Astrocyte (in vitro differentiated cells and primary cell): ENCODE measurements around the gene ZNF277. TPM values are rescaled to one million over a fixed set of nuclear protein-coding genes. Genes with fewer than 3 reads are reported as not detected.

ENCODE experiments used
- DNase-seq: peaks from one replicate; pipeline ENCODE4 v3.0.0-alpha.2; 2010; ENCODE audit warnings: low read depth
- FAIRE-seq: peaks from 2 replicates; lab custom pipeline; 2011; peaks lifted over from hg19 to GRCh38; lab: Jason Lieb, UNC
- H2AFZ ChIP-seq: 2 replicates; pipeline ENCODE4 v1.6.0; 2012; ENCODE audit warnings: low read depth, low read length, inconsistent platforms
- H3K27ac ChIP-seq: 2 replicates; pipeline ENCODE4 v1.5.1; 2011; ENCODE audit warnings: low read depth, low read length, inconsistent platforms
- H3K27me3 ChIP-seq: 2 replicates; pipeline ENCODE4 v1.6.0; 2011; ENCODE audit warnings: low read length, inconsistent platforms; ENCODE audit not compliant: insufficient read depth
- H3K36me3 ChIP-seq: 2 replicates; pipeline ENCODE4 v1.5.1; 2011; ENCODE audit warnings: low read length, inconsistent platforms; ENCODE audit not compliant: insufficient read depth
- H3K4me1 ChIP-seq: 2 replicates; pipeline ENCODE4 v1.5.1; 2011; ENCODE audit warnings: low read length, inconsistent platforms; ENCODE audit not compliant: insufficient read depth
- H3K4me2 ChIP-seq: 2 replicates; pipeline ENCODE4 v1.6.0; 2012; ENCODE audit warnings: low read length, inconsistent platforms
- H3K4me3 ChIP-seq: 2 replicates; pipeline ENCODE4 v1.5.1; 2011; ENCODE audit warnings: low read depth, mild to moderate bottlenecking, low read length, inconsistent platforms; ENCODE audit not compliant: insufficient read depth
- H3K79me2 ChIP-seq: 2 replicates; pipeline ENCODE4 v1.6.0; 2012; ENCODE audit warnings: mild to moderate bottlenecking, low read length, inconsistent platforms; ENCODE audit not compliant: insufficient read depth
- H3K9ac ChIP-seq: 2 replicates; pipeline ENCODE4 v1.6.0; 2012; ENCODE audit warnings: mild to moderate bottlenecking, low read length, inconsistent platforms
- H3K9me3 ChIP-seq: 2 replicates; pipeline ENCODE4 v1.5.1; 2012; ENCODE audit warnings: low read depth, mild to moderate bottlenecking, low read length, inconsistent platforms; ENCODE audit not compliant: insufficient read depth
- H4K20me1 ChIP-seq: 2 replicates; pipeline ENCODE4 v1.6.0; 2012; ENCODE audit warnings: low read length, inconsistent platforms; ENCODE audit not compliant: insufficient read depth
- H3K27ac Mint-ChIP-seq: one replicate; pipeline ENCODE4 v1.8.0; 2021; ENCODE audit warnings: mild to moderate bottlenecking, mixed read lengths; ENCODE audit not compliant: unreplicated experiment
- H3K27me3 Mint-ChIP-seq: one replicate; pipeline ENCODE4 v1.8.0; 2021; ENCODE audit warnings: low read depth, mixed read lengths; ENCODE audit not compliant: unreplicated experiment
- H3K36me3 Mint-ChIP-seq: one replicate; pipeline ENCODE4 v1.8.0; 2021; ENCODE audit warnings: low read depth, mixed read lengths; ENCODE audit not compliant: unreplicated experiment
- H3K4me1 Mint-ChIP-seq: one replicate; pipeline ENCODE4 v1.8.0; 2021; ENCODE audit warnings: low read depth, mixed read lengths; ENCODE audit not compliant: unreplicated experiment
- H3K4me3 Mint-ChIP-seq: one replicate; pipeline ENCODE4 v1.8.0; 2021; ENCODE audit warnings: mild to moderate bottlenecking, moderate library complexity, mixed read lengths; ENCODE audit not compliant: unreplicated experiment
- H3K9me3 Mint-ChIP-seq: one replicate; pipeline ENCODE4 v1.8.0; 2021; ENCODE audit warnings: mild to moderate bottlenecking, mixed read lengths; ENCODE audit not compliant: unreplicated experiment
- CTCF ChIP-seq: IDR thresholded peaks from 2 replicates; pipeline ENCODE4 v1.5.1; 2011; ENCODE audit warnings: low read depth, mild to moderate bottlenecking, inconsistent platforms, low read length, moderate library complexity; ENCODE audit not compliant: insufficient read depth
- EZH2 ChIP-seq: IDR thresholded peaks from 2 replicates; pipeline ENCODE4 v1.6.1; 2012; ENCODE audit warnings: mild to moderate bottlenecking, low read length, inconsistent platforms; ENCODE audit not compliant: insufficient read depth
- total RNA-seq: library from RNA; stranded (reverse); gene quantifications from 2 replicates; pipeline ENCODE4 v1.2.1, GENCODE V29; 2021

ZNF277 gene
- total RNA-seq, 1 donor from 2014 or later, result 23.0 TPM

- no peaks in the 10 kb centered on the region for H3K9me3 ChIP-seq
- H2AFZ ChIP-seq, result no peak overlapping the region
- Mint-ChIP-seq H3K4me1 (peaks cover 20% of the 10 kb centered on the region), H3K27me3 (no peaks in the 10 kb centered on the region), H3K9me3 (peaks cover 5% of the 10 kb centered on the region), H3K36me3 (no peaks in the 10 kb centered on the region), H3K4me3 (no peak overlapping the region), H3K27ac (no peak overlapping the region)
- H3K27me3 ChIP-seq, result no peaks in the 10 kb centered on the region
- DNase-seq (no peak), FAIRE-seq (no peak)
- TF ChIP-seq EZH2 (no peak), CTCF (no peak)
- peaks cover 7% of the 10 kb centered on the region for H3K79me2 ChIP-seq
- peaks cover 16% of the 10 kb centered on the region for H4K20me1 ChIP-seq
- H3K4me2 ChIP-seq, result no peak overlapping the region
- H3K4me3 ChIP-seq, result no peak overlapping the region
- no peak overlapping the region for H3K9ac ChIP-seq
- H3K27ac ChIP-seq, result no peak overlapping the region
- peaks cover 3% of the 10 kb centered on the region for H3K4me1 ChIP-seq
- no peaks in the 10 kb centered on the region for H3K36me3 ChIP-seq
Measured at GRCh38 chr7:112254709-112255387, 48.4 kb downstream of the ZNF277 start.

GRCh38 chr7:112255388-112255720, 48.9 kb downstream of the ZNF277 start:
- H4K20me1 ChIP-seq, result peaks cover 16% of the 10 kb centered on the region
- Mint-ChIP-seq H3K36me3 (no peaks in the 10 kb centered on the region), H3K27ac (no peak overlapping the region), H3K4me1 (peaks cover 20% of the 10 kb centered on the region), H3K4me3 (no peak overlapping the region), H3K9me3 (peaks cover 5% of the 10 kb centered on the region), H3K27me3 (no peaks in the 10 kb centered on the region)
- no peak overlapping the region for H3K27ac ChIP-seq
- no peak overlapping the region for H3K4me3 ChIP-seq
- no peaks in the 10 kb centered on the region for H3K27me3 ChIP-seq
- DNase-seq, result peak; percentile 19
- peaks cover 3% of the 10 kb centered on the region for H3K4me1 ChIP-seq
- H3K9ac ChIP-seq, result no peak overlapping the region
- H3K79me2 ChIP-seq, result peaks cover 7% of the 10 kb centered on the region
- no peak overlapping the region for H2AFZ ChIP-seq
- FAIRE-seq, result no peak
- H3K36me3 ChIP-seq, result no peaks in the 10 kb centered on the region
- no peak for TF ChIP-seq EZH2
- H3K9me3 ChIP-seq, result no peaks in the 10 kb centered on the region
- no peak overlapping the region for H3K4me2 ChIP-seq

- H3K4me1 Mint-ChIP-seq, result peaks cover 12% of the 10 kb centered on the region
- Histone ChIP-seq H3K4me1 (peaks cover 2% of the 10 kb centered on the region), H3K9me3 (no peaks in the 10 kb centered on the region), H3K4me3 (no peak overlapping the region), H4K20me1 (peaks cover 12% of the 10 kb centered on the region), H3K4me2 (no peak overlapping the region), H3K36me3 (no peaks in the 10 kb centered on the region), H3K27me3 (no peaks in the 10 kb centered on the region), H3K27ac (no peak overlapping the region), H3K79me2 (peaks cover 3% of the 10 kb centered on the region), H3K9ac (no peak overlapping the region), H2AFZ (no peak overlapping the region)
- no peaks in the 10 kb centered on the region for H3K36me3 Mint-ChIP-seq
- no peak for TF ChIP-seq CTCF
- TF ChIP-seq EZH2, result no peak
- H3K9me3 Mint-ChIP-seq, result peaks cover 2% of the 10 kb centered on the region
- H3K27me3 Mint-ChIP-seq, result no peaks in the 10 kb centered on the region
- H3K27ac Mint-ChIP-seq, result no peak overlapping the region
- DNase-seq (no peak), FAIRE-seq (no peak)
- no peak overlapping the region for H3K4me3 Mint-ChIP-seq
Measured at GRCh38 chr7:112257073-112257472, 50.6 kb downstream of the ZNF277 start.
